GM06990 (cell line): Measurements from ENCODE around the gene GBF1.

Experiments
- DNase-seq: peaks from one replicate; pipeline ENCODE4 v3.0.0-alpha.2; 2011; ENCODE audit not compliant: insufficient read length; ENCODE audit errors: extremely low read depth
- H3K27me3 ChIP-seq: replicated peaks from 2 replicates; pipeline ENCODE4 v1.6.0; 2011; ENCODE audit warnings: low read length; ENCODE audit not compliant: control insufficient read depth, insufficient read depth
- H3K36me3 ChIP-seq: 2 replicates; pipeline ENCODE4 v1.5.1; 2011; ENCODE audit warnings: low read length; ENCODE audit not compliant: control insufficient read depth, insufficient read depth
- H3K4me3 ChIP-seq: replicated peaks from 2 replicates; pipeline ENCODE4 v1.5.1; 2011; ENCODE audit warnings: low read depth, mild to moderate bottlenecking, control low read depth, low read length
- CTCF ChIP-seq: IDR thresholded peaks from 2 replicates; pipeline ENCODE4 v1.5.1; 2011; ENCODE audit warnings: low read length, control low read depth, mild to moderate bottlenecking, inconsistent platforms; ENCODE audit not compliant: insufficient read depth, poor library complexity, severe bottlenecking

The GBF1 gene

GRCh38 chr10:102424145-102424544 is 178.8 kb downstream of the GBF1 start:
- TF ChIP-seq CTCF, result no peak
- Histone ChIP-seq H3K36me3 (peaks cover 7% of the 10 kb centered on the region), H3K27me3 (no peaks in the 10 kb centered on the region), H3K4me3 (no peak overlapping the region)
- DNase-seq, result no peak

GRCh38 chr10:102424916-102425315 is 179.6 kb downstream of the GBF1 start:
- no peak for DNase-seq
- no peaks in the 10 kb centered on the region for H3K27me3 ChIP-seq
- H3K4me3 ChIP-seq, result no peak overlapping the region
- peaks cover 7% of the 10 kb centered on the region for H3K36me3 ChIP-seq
- no peak for TF ChIP-seq CTCF

- Histone ChIP-seq H3K36me3 (peaks cover 7% of the 10 kb centered on the region), H3K4me3 (no peak overlapping the region)
- no peak for DNase-seq
Observed at GRCh38 chr10:102425444-102425843, 180.1 kb downstream of the GBF1 start.

GRCh38 chr10:102426803-102427287 is 181.5 kb downstream of the GBF1 start:
- DNase-seq, result no peak
- Histone ChIP-seq H3K4me3 (no peak overlapping the region), H3K36me3 (peaks cover 7% of the 10 kb centered on the region), H3K27me3 (no peaks in the 10 kb centered on the region)
- TF ChIP-seq CTCF, result no peak

More at GRCh38 chr10:102425444-102425843, 180.1 kb downstream of the GBF1 start:
- TF ChIP-seq CTCF, result no peak
- H3K27me3 ChIP-seq, result no peaks in the 10 kb centered on the region

GRCh38 chr10:102429468-102429867 is 184.1 kb downstream of the GBF1 start:
- H3K36me3 ChIP-seq, result peaks cover 3% of the 10 kb centered on the region; the same call in 1 of the 2 replicates
- H3K27me3 ChIP-seq, result no peaks in the 10 kb centered on the region
- DNase-seq, result no peak
- no peak for TF ChIP-seq CTCF
- no peak overlapping the region for H3K4me3 ChIP-seq
